ENCODE measurements around the gene RAX. TPM values are rescaled to one million over a fixed set of nuclear protein-coding genes. Genes with fewer than 3 reads are reported as not detected.
A peak's percentile ranks its signal among the peaks of the same experiment; 100 is the strongest.

RAX gene
- total and polyA plus RNA-seq, 2 of the 4 experiments (the other 2 are of a cell fraction): not detected

GRCh38 chr18:59264651-59265245, 8.5 kb downstream of the RAX start:
- peaks cover 69% of the 10 kb centered on the region for H3K27me3 ChIP-seq (ENCODE audit: control insufficient read depth, insufficient read depth, low read length)
- intact Hi-C loops (cut with micrococcal nuclease): no loop called here
- H3K56ac ChIP-seq (ENCODE audit: extremely low read depth, insufficient read depth, low read length): no peak overlapping the region
- H4K91ac ChIP-seq (ENCODE audit: insufficient read depth, low read depth, low read length): no peak overlapping the region
- peaks cover 15% of the 10 kb centered on the region; the same call in 1 of the 2 replicates for H3K9me3 ChIP-seq (ENCODE audit: control insufficient read depth, insufficient read depth, low read length)
- H3K4ac ChIP-seq (ENCODE audit: low read depth, low read length): no peak overlapping the region
- H3K27ac ChIP-seq (ENCODE audit: insufficient read depth, low read length): no peak overlapping the region
- H2BK5ac ChIP-seq (ENCODE audit: low read depth, low read length, poor library complexity, severe bottlenecking): no peak overlapping the region
- H2AK5ac ChIP-seq (ENCODE audit: low read depth, low read length): no peak overlapping the region
- ATAC-seq (ENCODE audit: low read depth): no peak
- no peak overlapping the region for H2BK120ac ChIP-seq (ENCODE audit: low read depth, low read length)
- POLR2A ChIA-PET (ENCODE audit: unreplicated experiment): no interaction called here
- TF ChIP-seq CEBPB (IDR thresholded peaks at IDR 0.05; ENCODE audit: low read depth, low read length) (no peak), POLR2A (IDR thresholded peaks at IDR 0.05; ENCODE audit: low read depth, low read length) (no peak), USF2 (IDR thresholded peaks at IDR 0.05; ENCODE audit: low read depth, low read length) (no peak), FOS (IDR thresholded peaks at IDR 0.05; ENCODE audit: low read depth, low read length) (no peak), RFX5 (IDR thresholded peaks at IDR 0.05; ENCODE audit: low read depth, low read length) (no peak), SMC3 (IDR thresholded peaks at IDR 0.05; ENCODE audit: low read depth, low read length) (no peak), MAZ (IDR thresholded peaks at IDR 0.05; ENCODE audit: borderline replicate concordance, low read depth, low read length) (no peak)
- H3K4me1 ChIP-seq (ENCODE audit: control insufficient read depth, insufficient read depth, low read length): no peaks in the 10 kb centered on the region
- H4K8ac ChIP-seq (ENCODE audit: low read depth in 2 of 2, low read length in 2 of 2): no peak overlapping the region
- dilution Hi-C loops (cut with HindIII; ENCODE audit: low sequenced_read_pairs, unreplicated experiment): no loop called here
- no peak for DNase-seq
- CTCF ChIA-PET: interaction anchor here (1.5 kb wide), 1 partner anchor 16 kb away, joined by 5 read pairs; no protein-coding TSS in a partner anchor
- H3K4me2 ChIP-seq (ENCODE audit: low read depth, low read length): no peak overlapping the region
- H3K4me3 ChIP-seq (ENCODE audit: insufficient read depth, low read depth, low read length): no peak overlapping the region
- H3K79me1 ChIP-seq (ENCODE audit: low read depth in 1 of 2, low read length in 2 of 2): no peaks in the 10 kb centered on the region
- H4K5ac ChIP-seq (ENCODE audit: low read depth, low read length): no peak overlapping the region
- H3K18ac ChIP-seq (ENCODE audit: low read depth, low read length): no peak overlapping the region
- 6% methylated on average over 13 of the region's 41 CpGs; no CpG with 5 or more reads in 1 of the 2 experiments for WGBS, 2 experiments (ENCODE audit: extremely low coverage in 2 of 2, insufficient read length in 1 of 2)
- H3K9ac ChIP-seq (ENCODE audit: low read depth, low read length): no peak overlapping the region
- H4K20me1 ChIP-seq (ENCODE audit: insufficient read depth, low read length): no peaks in the 10 kb centered on the region; the same call in 1 of the 2 replicates
- no peak overlapping the region for H3K23ac ChIP-seq (ENCODE audit: low read depth, low read length)
- no peak overlapping the region for H2BK15ac ChIP-seq (ENCODE audit: low read depth, low read length)
- no TSS peak for BruUV-seq (replicated peaks)
- peak overlapping the region; percentile 2 for H2AFZ ChIP-seq (replicated peaks; ENCODE audit: low read length, poor library complexity)
- H2BK20ac ChIP-seq (ENCODE audit: low read depth, low read length): no peak overlapping the region
- H2AK9ac ChIP-seq (replicated peaks; ENCODE audit: low read depth, low read length, poor library complexity): no peak overlapping the region
- no peak overlapping the region for H3K14ac ChIP-seq (replicated peaks; ENCODE audit: low read depth, low read length)
- no peaks in the 10 kb centered on the region for H3K36me3 ChIP-seq (ENCODE audit: control insufficient read depth, insufficient read depth, low read length)
- no peaks in the 10 kb centered on the region for H3K9me1 ChIP-seq (ENCODE audit: insufficient read depth, low read length)
- in situ Hi-C loops (cut with MboI; ENCODE audit: low sequenced_read_pairs): no loop called here

Data from IMR-90 (cell line).